Mesothelial cell of epicardium (in vitro differentiated cells): ENCODE data around the gene ELL3. TPM values are rescaled to one million over a fixed set of nuclear protein-coding genes. Genes with fewer than 3 reads are reported as not detected.

Experiments used
- DNase-seq, 2 experiments: peaks; one replicate each; pipeline ENCODE4 v3.0.0; 2021; ENCODE audit warnings: low spot score in 2 of 2; ENCODE audit not compliant: unreplicated experiment in 2 of 2
- H3K27ac Mint-ChIP-seq: 2 replicates; pipeline ENCODE4 v1.8.0; 2021; ENCODE audit warnings: mixed read lengths
- H3K27me3 Mint-ChIP-seq: 2 replicates; pipeline ENCODE4 v1.8.0; 2021; ENCODE audit warnings: low read depth, mixed read lengths
- H3K36me3 Mint-ChIP-seq: 2 replicates; pipeline ENCODE4 v1.8.0; 2021; ENCODE audit warnings: mixed read lengths
- H3K4me1 Mint-ChIP-seq: 2 replicates; pipeline ENCODE4 v1.8.0; 2021; ENCODE audit warnings: mixed read lengths
- H3K4me3 Mint-ChIP-seq: 2 replicates; pipeline ENCODE4 v1.8.0; 2021; ENCODE audit warnings: mild to moderate bottlenecking, moderate library complexity, mixed read lengths
- H3K9me3 Mint-ChIP-seq: 2 replicates; pipeline ENCODE4 v1.8.0; 2021; ENCODE audit warnings: mixed read lengths
- CTCF ChIP-seq: fragments of 200-600 bp; sonication (generic); IDR thresholded peaks from one replicate; pipeline ENCODE4 v1.5.0; 2021; ENCODE audit warnings: antibody characterized with exemption; ENCODE audit not compliant: unreplicated experiment
- total RNA-seq: library from RNA; stranded (reverse); gene quantifications from 3 replicates; pipeline ENCODE4 v1.2.1, GENCODE V29; 2021

Gene ELL3
- total RNA-seq, 1 donor from 2014 or later, result 0.69 TPM

- Mint-ChIP-seq H3K36me3 (peaks cover 4% of the 10 kb centered on the region), H3K27ac (no peak overlapping the region), H3K27me3 (peaks cover 6% of the 10 kb centered on the region), H3K4me1 (peaks cover 9% of the 10 kb centered on the region), H3K4me3 (peak overlapping the region; percentile 78), H3K9me3 (no peaks in the 10 kb centered on the region)
- DNase-seq, result peak in 1 of 2 experiments; percentile 57
- TF ChIP-seq CTCF, result peak; percentile 42
Measured at GRCh38 chr15:43777267-43777914, 625 bp upstream of the ELL3 start.

GRCh38 chr15:43776101-43776717, 557 bp downstream of the ELL3 start:
- no peak overlapping the region for H3K27ac Mint-ChIP-seq

GRCh38 chr15:43775411-43775965, 1.3 kb downstream of the ELL3 start:
- Mint-ChIP-seq H3K4me3 (peak overlapping the region; percentile 78), H3K36me3 (peaks cover 16% of the 10 kb centered on the region), H3K27ac (peak overlapping the region; percentile 23), H3K9me3 (no peaks in the 10 kb centered on the region), H3K27me3 (peaks cover 6% of the 10 kb centered on the region), H3K4me1 (peaks cover 9% of the 10 kb centered on the region)
- no peak for TF ChIP-seq CTCF
- DNase-seq, result no peak

More at GRCh38 chr15:43776101-43776717, 557 bp downstream of the ELL3 start:
- no peak for TF ChIP-seq CTCF
- H3K36me3 Mint-ChIP-seq, result peaks cover 12% of the 10 kb centered on the region
- no peak for DNase-seq
- H3K4me3 Mint-ChIP-seq, result peak overlapping the region; percentile 78
- H3K4me1 Mint-ChIP-seq, result peaks cover 9% of the 10 kb centered on the region
- H3K9me3 Mint-ChIP-seq, result no peaks in the 10 kb centered on the region
- peaks cover 6% of the 10 kb centered on the region for H3K27me3 Mint-ChIP-seq

- H3K9me3 Mint-ChIP-seq, result no peaks in the 10 kb centered on the region
- no peak for DNase-seq
- no peak for TF ChIP-seq CTCF
- peaks cover 6% of the 10 kb centered on the region for H3K27me3 Mint-ChIP-seq
- H3K4me1 Mint-ChIP-seq, result peaks cover 9% of the 10 kb centered on the region
- H3K36me3 Mint-ChIP-seq, result peaks cover 27% of the 10 kb centered on the region
- H3K4me3 Mint-ChIP-seq, result no peak overlapping the region
- peak overlapping the region; percentile 9 for H3K27ac Mint-ChIP-seq
Measured at GRCh38 chr15:43774062-43774461, 2.7 kb downstream of the ELL3 start.

GRCh38 chr15:43772624-43773023, 4.1 kb downstream of the ELL3 start:
- Mint-ChIP-seq H3K9me3 (no peaks in the 10 kb centered on the region), H3K4me1 (peaks cover 9% of the 10 kb centered on the region), H3K36me3 (peaks cover 36% of the 10 kb centered on the region), H3K4me3 (no peak overlapping the region), H3K27ac (no peak overlapping the region), H3K27me3 (peaks cover 6% of the 10 kb centered on the region)
- TF ChIP-seq CTCF, result no peak
- DNase-seq, result no peak
